ENCODE results near the gene PLCB4.

- TF ChIP-seq CTCF (IDR thresholded peaks at IDR 0.05) (no peak), POLR2A (IDR thresholded peaks at IDR 0.05) (no peak)
Measured at GRCh38 chr20:9499126-9499899, 430.4 kb downstream of the PLCB4 start.

All from adrenal gland (tissue), 5 donors.